IPS-NIHi7 (cell line): ENCODE results near the gene PLP2.
"Not testable (repeated sequence)": the region's sequence is repeated elsewhere in the genome, so short reads cannot be mapped to it uniquely, and the experiment has no call there.

Experiments used
- DNase-seq: peaks from one replicate; pipeline ENCODE4 v3.0.0; 2012; ENCODE audit warnings: mixed read lengths; ENCODE audit errors: extremely low spot score

PLP2 gene, protein sequence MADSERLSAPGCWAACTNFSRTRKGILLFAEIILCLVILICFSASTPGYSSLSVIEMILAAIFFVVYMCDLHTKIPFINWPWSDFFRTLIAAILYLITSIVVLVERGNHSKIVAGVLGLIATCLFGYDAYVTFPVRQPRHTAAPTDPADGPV

DNA sequence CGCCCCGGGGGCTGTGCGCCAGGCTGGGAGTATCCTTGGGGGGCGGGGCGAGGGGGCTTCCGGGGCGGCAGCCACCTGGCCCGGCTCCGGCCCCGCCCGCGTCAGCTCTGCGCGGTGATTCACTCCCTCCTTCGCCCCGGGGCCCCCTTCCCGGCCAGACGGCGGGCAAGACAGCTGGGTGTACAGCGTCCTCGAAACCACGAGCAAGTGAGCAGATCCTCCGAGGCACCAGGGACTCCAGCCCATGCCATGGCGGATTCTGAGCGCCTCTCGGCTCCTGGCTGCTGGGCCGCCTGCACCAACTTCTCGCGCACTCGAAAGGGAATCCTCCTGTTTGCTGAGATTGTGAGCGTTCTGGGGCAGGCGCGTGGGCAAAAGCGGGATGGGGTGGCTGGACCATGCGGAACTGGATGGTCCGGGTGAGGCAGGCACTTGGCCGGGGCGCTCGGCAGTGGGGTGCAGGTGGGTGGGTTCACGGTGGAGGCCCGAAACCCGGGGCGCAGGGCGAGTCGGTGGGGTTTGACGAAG is at the start of gene PLP2:
TSS of gene PLP2 (plus strand) at position 147 of the 528 bp plus-strand sequence. CDS start at position 250, 103 bp downstream.
- no peak for DNase-seq

- DNase-seq, result no peak
These were observed 49.2 kb upstream of the PLP2 start for GRCh38 chrX:49122499-49122898.

DNA sequence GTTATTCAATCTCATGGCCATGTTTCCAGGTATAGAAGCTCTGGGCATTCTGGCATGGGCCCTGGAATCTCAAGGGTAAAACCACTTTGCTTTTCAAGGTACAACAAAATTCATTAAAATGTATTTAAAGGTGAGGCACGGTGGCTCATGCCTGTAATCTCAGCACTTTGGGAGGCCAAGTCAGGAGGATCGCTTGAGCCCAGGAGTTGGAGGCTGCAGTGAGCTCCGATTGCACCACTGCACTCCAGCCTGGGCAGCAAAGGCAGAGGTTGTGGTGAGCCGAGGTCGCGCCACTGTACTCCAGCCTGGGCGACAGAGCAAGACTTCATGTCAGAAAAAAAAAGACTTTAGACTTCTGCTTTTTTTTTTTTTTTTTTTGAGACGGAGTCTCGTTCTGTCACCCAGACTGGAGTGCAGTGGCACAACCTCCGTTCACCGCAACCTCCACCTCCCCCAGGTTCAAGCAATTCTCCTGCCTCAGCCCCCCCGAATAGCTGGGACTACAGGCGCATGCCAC is 43.9 kb upstream of the PLP2 start:
- DNase-seq, result not testable (repeated sequence)

DNA sequence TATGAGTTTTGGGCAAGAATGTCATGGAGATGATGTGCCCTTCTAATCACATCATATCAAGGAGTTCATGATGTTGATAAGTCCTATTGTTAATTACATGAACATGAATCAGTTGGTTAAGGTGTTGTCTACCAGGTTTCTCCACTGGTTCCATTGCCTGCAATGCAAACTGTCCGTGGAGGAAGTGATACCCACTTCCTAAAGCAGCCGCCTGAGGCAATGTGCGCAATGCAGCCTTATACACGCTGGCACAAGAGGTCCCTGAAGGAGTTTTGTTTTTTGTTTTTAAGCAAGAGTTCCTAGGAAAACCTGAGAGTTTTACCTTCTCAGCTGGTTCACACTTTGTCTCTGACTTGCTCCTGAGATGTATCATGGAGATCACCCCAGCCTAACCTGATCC is 42.3 kb upstream of the PLP2 start:
- DNase-seq, result no peak

DNA sequence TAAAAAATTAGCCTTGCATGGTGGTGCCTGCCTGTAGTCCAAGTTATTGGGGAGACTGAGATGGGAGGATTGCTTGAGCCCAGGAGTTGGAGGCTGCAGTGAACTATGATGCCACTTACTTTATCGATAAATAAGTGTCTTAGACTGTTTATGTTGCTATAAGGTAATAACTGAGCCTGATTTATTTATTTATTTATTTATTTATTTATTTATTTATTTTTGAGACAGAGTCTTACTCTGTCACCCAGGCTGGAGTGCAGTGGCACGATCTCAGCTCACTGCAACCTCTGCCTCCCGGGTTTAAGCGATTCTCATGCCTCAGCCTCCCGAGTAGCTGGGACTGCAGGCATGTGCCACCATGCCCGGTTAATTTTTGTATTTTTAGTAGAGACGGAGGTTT is 39.4 kb upstream of the PLP2 start:
- not testable (repeated sequence) for DNase-seq

DNA sequence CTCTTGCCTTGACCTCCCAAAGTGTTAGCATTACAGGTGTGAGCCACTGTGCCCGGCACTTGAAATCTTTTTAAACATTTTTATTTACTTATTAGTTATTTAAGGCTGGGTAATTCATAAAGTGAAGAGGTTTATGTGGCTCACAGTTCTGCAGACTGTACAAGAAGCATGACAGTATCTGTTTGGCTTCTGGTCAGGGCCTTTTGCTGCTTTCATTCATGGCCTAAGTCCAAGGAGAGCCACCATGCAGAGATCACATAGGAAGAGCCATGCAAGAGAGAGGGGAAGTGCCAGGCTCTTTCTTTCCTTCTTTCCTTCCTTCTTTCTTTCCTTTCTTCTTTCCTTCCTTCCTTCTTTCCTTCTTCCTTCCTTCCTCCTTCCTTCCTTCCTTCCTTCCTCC is 37.9 kb upstream of the PLP2 start:
- DNase-seq, result no peak

DNA sequence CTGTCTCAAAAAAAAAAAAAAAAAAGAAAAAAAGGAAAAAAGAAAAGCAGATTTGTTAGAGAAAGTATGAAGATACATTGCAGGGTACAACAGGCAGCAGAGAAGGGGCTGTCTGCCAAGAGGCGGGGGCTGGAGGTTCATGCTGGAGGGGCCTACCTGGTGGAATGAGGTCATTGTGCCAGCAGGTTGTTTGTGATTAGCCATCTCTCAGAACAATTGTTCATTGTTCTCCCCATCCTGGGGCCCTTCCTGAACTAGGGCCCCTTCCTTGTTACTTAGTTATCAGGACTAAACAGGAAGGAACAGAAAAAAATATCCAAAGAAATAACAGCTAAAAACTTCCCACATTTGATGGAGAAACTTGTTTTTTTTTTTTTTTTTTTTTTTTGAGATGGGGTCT is 34.2 kb upstream of the PLP2 start:
- no peak for DNase-seq

- no peak for DNase-seq
These were observed 32.0 kb upstream of the PLP2 start for GRCh38 chrX:49139713-49140112.

DNA sequence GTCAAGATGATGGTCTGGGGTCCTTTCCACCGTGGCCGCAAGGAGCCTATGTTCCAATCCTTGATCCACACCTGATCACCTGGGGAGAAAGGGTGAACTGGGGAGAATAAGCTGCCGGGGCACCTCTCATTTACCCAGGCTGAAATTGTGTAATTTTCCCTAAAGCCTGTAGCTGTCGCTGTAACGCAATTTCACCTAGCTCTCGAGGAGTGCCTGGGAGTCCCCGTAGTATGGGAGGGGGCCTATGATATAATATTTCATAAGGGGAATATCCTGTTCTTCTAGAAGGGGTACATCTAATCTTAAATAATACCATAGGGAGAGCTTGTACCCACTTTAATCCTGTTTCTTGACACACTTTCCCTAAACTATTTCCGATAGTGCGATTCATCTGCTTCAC is 29.4 kb upstream of the PLP2 start:
- DNase-seq, result not testable (repeated sequence)

GRCh38 chrX:49143154-49143553 is 28.5 kb upstream of the PLP2 start:
- not testable (repeated sequence) for DNase-seq

DNA sequence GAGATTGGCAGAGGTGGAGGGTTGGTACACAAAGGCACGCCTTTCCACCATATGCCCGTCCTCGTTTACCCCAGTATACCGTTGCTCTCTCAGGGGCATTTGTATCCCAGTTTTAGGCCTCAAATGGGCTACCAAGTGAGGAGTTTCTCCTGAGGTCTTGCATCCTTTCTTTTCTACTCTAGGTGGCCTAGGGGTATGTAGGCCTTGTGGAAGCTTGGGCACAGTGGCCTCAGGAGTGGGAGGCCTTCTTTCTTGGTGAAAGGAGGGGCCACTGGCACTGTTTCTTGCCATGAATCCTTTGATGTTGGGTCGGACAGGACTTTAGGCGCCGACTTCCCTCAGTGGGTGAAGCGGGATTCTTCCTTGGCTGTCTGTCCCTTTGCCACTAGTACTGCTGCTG is 24.4 kb upstream of the PLP2 start:
- no peak for DNase-seq

DNA sequence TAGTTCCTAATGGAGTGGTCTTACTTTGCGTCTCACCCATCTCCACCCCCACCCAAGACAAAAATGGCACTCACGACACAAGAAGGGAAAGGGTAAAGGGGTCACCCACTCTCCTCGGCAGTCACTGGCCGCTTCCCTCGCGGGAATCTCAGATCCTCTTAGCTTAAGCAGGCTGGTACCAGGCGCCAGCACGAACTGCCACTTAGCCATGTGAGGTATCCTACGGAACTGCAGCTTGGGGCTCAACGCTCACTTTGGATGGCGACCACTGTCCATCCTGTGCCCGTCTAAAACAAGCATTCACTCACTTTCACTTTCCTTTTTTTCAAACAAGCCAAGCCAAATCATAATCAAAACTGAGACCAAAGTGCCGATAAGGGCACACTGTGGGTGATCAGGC is 23.8 kb upstream of the PLP2 start:
- no peak for DNase-seq

DNA sequence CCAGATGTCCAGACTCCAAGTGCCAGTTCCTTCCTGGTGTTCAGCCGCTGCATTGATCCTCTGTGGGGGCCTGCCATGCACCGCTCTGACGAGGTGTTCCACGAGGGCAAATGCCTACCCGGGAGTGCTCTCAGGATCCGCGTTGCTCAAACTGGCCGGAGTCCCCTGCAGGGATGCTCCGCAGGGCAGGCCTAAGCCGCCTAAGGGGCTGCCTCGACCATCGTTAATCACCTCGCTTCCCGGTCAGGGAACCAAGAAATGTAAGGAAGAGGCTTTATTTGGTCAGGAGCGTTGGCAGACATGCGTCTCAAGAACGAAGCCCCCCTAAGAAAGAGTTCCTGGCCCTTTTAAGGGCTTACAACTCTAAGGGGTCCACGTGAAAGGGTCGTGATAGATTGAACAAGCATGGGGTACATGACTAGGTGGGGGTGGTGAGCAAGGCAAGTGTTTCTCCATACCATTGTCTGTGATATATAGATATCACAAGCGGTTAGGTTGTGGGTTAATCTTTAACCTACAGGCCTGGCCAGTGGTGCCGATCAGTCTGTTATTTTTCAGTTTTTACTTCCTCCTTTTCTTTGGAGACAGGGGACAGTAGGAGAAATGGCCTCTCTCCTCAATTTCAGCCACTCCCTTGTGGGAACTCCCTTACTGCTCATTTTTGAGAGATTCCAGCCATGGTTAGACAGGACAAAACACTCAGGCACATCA is 23.2 kb upstream of the PLP2 start:
- not testable (repeated sequence) for DNase-seq

GRCh38 chrX:49149291-49149690 is 22.4 kb upstream of the PLP2 start:
- not testable (repeated sequence) for DNase-seq

DNA sequence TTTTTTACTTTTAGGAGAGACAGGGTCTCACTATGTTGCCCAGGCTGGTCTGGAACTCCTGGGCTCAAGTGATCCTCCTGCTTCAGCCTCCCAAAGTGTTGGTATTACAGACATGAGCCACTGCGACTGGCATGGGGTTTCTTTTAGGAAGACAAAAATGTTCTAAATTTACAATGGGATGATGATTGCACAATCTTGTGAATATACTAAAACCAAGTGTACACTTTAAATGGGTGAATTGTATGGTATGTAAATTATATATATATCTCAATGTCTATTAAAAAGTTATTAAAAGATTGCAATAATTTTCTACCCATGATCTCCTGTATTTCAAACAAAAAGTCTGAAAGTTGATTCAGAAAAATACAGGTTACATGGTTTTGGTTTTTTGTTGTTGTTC is 18.2 kb upstream of the PLP2 start:
- DNase-seq, result no peak

DNA sequence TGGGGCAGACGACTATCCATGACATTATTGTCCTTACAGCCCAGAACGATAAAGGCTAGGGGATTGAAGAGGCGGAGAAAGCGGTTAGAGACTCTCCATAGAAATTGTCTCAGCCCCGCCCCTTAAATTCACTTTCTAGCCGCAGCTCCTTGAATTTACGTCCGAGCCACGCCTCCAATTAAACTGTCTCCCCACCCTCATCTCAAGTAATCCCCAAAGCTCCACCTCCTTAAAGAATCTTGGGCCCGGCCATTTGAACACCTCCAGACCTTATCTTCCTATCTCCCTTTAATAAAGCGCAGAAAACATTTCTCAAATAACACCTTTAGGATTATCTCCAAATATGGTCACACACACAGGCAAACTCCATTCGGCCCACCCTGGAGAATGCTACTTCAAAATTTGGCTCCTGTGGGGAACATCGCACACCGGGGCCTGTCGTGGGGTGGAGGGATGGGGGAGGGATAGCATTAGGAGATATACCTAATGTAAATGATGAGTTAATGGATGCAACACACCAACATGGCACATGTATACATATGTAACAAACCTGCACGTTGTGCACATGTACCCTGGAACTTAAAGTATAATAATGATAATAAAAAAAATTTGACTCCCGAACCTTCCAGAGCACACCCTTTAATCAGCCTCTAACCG is 16.3 kb upstream of the PLP2 start:
- DNase-seq, result peak; percentile 56

DNA sequence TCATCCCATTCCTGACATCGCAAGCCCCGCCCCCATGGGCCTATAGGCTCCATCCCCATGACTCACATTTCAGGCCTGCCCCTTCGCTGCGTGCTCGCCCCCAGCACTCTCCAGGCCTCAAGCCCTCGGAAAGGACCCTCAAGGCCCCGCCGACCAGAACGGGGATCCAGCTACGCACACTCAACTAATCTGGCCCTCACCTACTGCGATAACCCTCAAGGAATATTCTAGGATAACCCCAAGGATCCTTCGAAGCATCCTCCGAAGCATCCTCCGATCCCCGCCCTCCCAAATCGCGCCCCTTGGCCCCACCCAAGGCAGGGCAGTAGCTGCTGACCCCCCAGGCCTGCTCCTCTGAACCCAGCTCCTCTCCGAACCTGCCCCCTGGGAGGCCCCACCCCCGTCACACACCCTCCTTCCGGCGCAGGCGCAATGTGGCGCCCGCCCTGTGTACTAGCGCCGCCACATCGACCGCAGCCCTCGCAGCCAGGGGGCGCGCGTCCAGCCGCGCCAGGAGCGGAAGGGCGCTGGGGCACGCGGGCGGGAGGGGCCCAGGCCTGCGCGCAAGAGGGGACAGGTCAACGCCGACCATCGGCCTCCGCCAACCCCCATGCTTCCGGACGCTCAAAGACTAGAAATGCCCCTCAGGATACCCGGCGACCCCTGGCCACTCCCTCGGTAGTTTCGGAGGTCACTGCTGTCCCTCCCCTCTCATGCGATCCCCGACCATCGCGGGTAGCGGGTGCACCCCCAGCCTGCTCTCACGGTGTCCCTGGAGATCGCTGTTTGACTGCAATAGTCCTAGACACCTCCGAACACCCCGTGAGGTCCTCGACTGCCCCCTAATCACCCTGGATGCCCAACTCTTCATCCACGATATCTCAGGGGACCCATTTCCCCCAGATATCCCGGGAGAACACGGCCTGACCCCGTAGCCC is 15.5 kb upstream of the PLP2 start:
- DNase-seq, result peak; percentile 73

DNA sequence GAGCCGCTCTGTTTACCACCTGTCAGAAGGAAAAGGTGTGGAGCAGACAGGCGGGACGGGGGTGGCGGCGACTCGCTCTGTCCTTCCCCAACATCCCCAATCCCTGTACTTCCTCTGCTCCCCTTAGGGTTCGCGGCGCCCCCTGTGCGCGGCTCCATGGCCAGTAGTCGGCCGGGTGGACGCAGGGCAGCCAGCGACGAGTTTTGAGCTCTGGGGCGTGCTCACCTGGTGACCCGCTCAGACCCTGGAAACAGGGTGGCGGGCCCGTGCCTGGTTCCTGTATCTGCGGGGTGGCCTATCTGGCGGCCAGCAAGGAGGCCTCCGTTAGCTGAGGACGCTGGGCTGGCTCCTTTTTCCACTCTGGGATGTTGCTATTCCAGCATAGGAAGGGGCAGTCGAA is 14.5 kb upstream of the PLP2 start:
- no peak for DNase-seq

DNA sequence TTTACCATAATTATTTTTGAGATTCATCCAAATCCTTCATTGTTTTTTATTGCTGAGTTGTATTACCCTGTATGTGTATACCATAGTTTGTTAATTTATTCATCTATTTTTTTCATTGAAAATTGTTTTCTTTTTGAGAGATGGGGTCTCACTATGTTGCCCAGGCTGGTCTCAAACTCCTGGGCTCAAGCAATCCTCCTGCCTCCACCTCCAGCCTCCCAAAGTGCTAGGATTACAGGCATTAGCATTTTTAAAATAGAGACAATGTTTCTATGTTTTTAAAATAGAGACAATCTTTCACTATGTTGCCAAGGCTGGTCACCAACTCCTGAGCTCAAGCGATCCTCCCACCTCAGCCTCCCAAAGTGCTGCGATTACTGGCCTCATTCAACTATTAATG is 10.8 kb upstream of the PLP2 start:
- DNase-seq, result no peak

- DNase-seq, result no peak
These were observed 10.1 kb upstream of the PLP2 start for GRCh38 chrX:49161632-49162031.

GRCh38 chrX:49162620-49163019 is 9.1 kb upstream of the PLP2 start, which contains the start of gene MAGIX:
Gene MAGIX, plus strand, starts transcription at chrX:49162758. Its CDS starts 132 bp downstream, at chrX:49162890.
- no peak for DNase-seq
